PC-3 (cell line): ENCODE results near the gene TMEM131.
A peak's percentile ranks its signal among the peaks of the same experiment; 100 is the strongest.

Source experiments
- CTCF ChIP-seq: fragments of 300-600 bp; sonication (generic); conservative IDR thresholded peaks from 2 replicates; pipeline ENCODE4 v1.5.1; 2017; ENCODE audit warnings: antibody characterized with exemption, low read depth, mild to moderate bottlenecking, low read length
- EZH2phosphoT487 ChIP-seq: fragments of 300-600 bp; sonication (generic); IDR thresholded peaks from 2 replicates; pipeline ENCODE4 v1.6.1; 2018; ENCODE audit warnings: mild to moderate bottlenecking, antibody characterized with exemption, low read length, borderline replicate concordance

- peak; percentile 92 for TF ChIP-seq CTCF
- TF ChIP-seq EZH2phosphoT487 = no peak
These were observed 188.8 kb downstream of the TMEM131 start for GRCh38 chr2:97806738-97807618.
